ENCODE results near the gene NDST4.

DNA sequence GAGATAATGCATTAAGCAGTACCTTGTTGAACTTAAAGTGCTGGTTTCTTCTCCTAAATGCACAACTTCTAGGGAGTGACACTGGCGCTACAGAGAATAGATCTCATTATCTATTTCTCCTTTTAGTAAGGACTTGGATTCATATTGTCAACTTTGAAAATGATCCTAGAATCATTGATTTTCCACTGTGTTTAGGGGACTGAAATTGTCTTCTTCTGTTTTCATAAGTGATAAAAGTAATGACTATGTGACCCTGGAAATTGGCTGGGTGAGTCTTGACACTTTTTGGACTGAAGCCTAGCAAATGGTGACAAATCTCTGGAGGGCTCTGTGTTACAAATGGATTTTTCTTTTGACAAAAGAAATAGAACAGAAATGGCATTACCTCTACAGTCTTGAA, 167.8 kb downstream of the NDST4 start:
- TF ChIP-seq, protein P1, sequence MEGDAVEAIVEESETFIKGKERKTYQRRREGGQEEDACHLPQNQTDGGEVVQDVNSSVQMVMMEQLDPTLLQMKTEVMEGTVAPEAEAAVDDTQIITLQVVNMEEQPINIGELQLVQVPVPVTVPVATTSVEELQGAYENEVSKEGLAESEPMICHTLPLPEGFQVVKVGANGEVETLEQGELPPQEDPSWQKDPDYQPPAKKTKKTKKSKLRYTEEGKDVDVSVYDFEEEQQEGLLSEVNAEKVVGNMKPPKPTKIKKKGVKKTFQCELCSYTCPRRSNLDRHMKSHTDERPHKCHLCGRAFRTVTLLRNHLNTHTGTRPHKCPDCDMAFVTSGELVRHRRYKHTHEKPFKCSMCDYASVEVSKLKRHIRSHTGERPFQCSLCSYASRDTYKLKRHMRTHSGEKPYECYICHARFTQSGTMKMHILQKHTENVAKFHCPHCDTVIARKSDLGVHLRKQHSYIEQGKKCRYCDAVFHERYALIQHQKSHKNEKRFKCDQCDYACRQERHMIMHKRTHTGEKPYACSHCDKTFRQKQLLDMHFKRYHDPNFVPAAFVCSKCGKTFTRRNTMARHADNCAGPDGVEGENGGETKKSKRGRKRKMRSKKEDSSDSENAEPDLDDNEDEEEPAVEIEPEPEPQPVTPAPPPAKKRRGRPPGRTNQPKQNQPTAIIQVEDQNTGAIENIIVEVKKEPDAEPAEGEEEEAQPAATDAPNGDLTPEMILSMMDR (IDR thresholded peaks at IDR 0.05 in 2 of 3, conservative IDR thresholded peaks at IDR 0.05 in 1 of 3; ENCODE audit: borderline replicate concordance in 1 of 3, insufficient read depth in 1 of 3, low read depth in 2 of 3, low read length in 2 of 3): no peak
- no peak for TF ChIP-seq EZH2 (IDR thresholded peaks at IDR 0.05)
- no peak for TF ChIP-seq SIN3A (IDR thresholded peaks at IDR 0.05; ENCODE audit: low read depth)
- no peak for TF ChIP-seq POLR2AphosphoS5 (IDR thresholded peaks at IDR 0.05; ENCODE audit: low read depth, low read length)
- no peak for TF ChIP-seq POLR2A (IDR thresholded peaks at IDR 0.05; ENCODE audit: borderline replicate concordance, extremely low read depth, insufficient read depth, insufficient read length)

Data from HCT116 (cell line).